GM19452 (cell line): Measurements from ENCODE around the gene GLS2.
A peak's percentile ranks its signal among the peaks of the same experiment; 100 is the strongest.
"Not testable (repeated sequence)": the region's sequence is repeated elsewhere in the genome, so short reads cannot be mapped to it uniquely, and the experiment has no call there.

Source experiments
- ATAC-seq: cut with Tn5 transposase; IDR thresholded peaks from one replicate; pipeline ENCODE4 v1.9.1; 2021; ENCODE audit not compliant: unreplicated experiment

GLS2 gene

GRCh38 chr12:56488041-56488955, at the start of gene GLS2:
TSS of gene GLS2 (minus strand) at chr12:56488161. CDS start at chr12:56488118, 43 bp downstream.
- ATAC-seq = peak; percentile 88

GRCh38 chr12:56537546-56537945, 49.6 kb upstream of the GLS2 start:
- no peak for ATAC-seq

- no peak for ATAC-seq
Observed at GRCh38 chr12:56530390-56531055, 42.6 kb upstream of the GLS2 start.

- no peak for ATAC-seq
Observed at GRCh38 chr12:56529656-56530055, 41.7 kb upstream of the GLS2 start.

- ATAC-seq = no peak
Observed at GRCh38 chr12:56528846-56529245, 40.9 kb upstream of the GLS2 start.

GRCh38 chr12:56522411-56523193, 34.6 kb upstream of the GLS2 start:
- no peak for ATAC-seq

- no peak for ATAC-seq
Observed at GRCh38 chr12:56521590-56522371, 33.8 kb upstream of the GLS2 start, which contains the start of gene RBMS2. TSS of gene RBMS2 (plus strand) at chr12:56521820. CDS start at chr12:56522024, 204 bp downstream.

GRCh38 chr12:56521209-56521589, 33.2 kb upstream of the GLS2 start:
- no peak for ATAC-seq

- ATAC-seq = no peak
Observed at GRCh38 chr12:56520506-56520905, 32.5 kb upstream of the GLS2 start.

GRCh38 chr12:56520048-56520447, 32.1 kb upstream of the GLS2 start:
- no peak for ATAC-seq

- no peak for ATAC-seq
Observed at GRCh38 chr12:56518570-56518969, 30.6 kb upstream of the GLS2 start.

- no peak for ATAC-seq
Observed at GRCh38 chr12:56517854-56518253, 29.9 kb upstream of the GLS2 start.

GRCh38 chr12:56514014-56514318, 26.0 kb upstream of the GLS2 start:
- ATAC-seq = not testable (repeated sequence)

- ATAC-seq = no peak
Observed at GRCh38 chr12:56510786-56511185, 22.8 kb upstream of the GLS2 start.

GRCh38 chr12:56499879-56500278, 11.9 kb upstream of the GLS2 start:
- not testable (repeated sequence) for ATAC-seq

GRCh38 chr12:56499452-56499851, 11.5 kb upstream of the GLS2 start:
- not testable (repeated sequence) for ATAC-seq

GRCh38 chr12:56498126-56498902, 10.4 kb upstream of the GLS2 start:
- ATAC-seq = not testable (repeated sequence)

GRCh38 chr12:56496704-56497103, 8.7 kb upstream of the GLS2 start:
- ATAC-seq = not testable (repeated sequence)

GRCh38 chr12:56494481-56494880, 6.5 kb upstream of the GLS2 start:
- not testable (repeated sequence) for ATAC-seq

GRCh38 chr12:56494106-56494415, 6.1 kb upstream of the GLS2 start:
- not testable (repeated sequence) for ATAC-seq
